GM18861 (cell line): Measurements from ENCODE around the gene CAND2.

ENCODE experiments used
- ATAC-seq: cut with Tn5 transposase; IDR thresholded peaks from one replicate; pipeline ENCODE4 v1.9.1; 2021; ENCODE audit not compliant: unreplicated experiment

CAND2 gene

DNA sequence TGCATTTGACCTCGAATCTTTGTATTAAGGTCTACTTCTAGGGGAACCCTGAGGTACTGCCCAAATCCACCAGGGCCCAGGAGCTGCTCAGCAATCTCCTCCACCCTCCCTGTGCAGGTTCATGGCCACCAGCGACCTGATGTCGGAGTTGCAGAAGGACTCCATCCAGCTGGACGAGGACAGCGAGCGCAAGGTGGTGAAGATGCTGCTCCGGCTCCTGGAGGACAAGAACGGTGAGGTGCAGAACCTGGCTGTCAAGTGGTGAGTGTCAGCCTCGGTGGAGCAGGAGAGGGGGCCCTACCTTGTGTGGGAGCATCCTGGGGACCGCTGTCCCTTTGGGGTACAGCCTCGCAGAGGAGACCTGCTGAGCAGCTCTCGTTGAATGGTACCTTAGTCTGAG lies 6.9 kb downstream of the CAND2 start:
- no peak for ATAC-seq

- no peak for ATAC-seq
These were observed 10.6 kb downstream of the CAND2 start for GRCh38 chr3:12807066-12807465.

- ATAC-seq = no peak
These were observed 11.3 kb downstream of the CAND2 start for GRCh38 chr3:12807601-12808359.

DNA sequence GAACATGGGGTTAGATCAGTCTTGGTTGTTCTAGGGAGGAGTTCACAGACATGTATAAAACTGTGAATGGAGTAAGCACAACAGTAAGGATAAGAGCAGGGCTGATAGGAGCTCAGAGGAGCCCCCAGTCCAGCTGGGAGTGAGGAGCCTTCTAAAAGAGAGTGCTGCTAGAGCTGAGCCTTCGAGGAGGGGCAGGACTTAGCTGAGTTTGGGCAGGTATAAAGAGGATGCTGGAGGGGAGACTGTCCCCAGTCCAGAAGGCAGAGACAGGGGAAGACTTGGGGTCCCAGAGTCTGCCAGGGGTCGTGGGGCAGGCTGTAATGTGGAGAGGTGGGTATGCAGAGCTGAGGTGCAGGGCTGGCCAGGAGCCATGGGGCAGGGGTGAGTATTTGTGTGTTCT lies 12.1 kb downstream of the CAND2 start:
- ATAC-seq = no peak

- no peak for ATAC-seq
These were observed 12.5 kb downstream of the CAND2 start for GRCh38 chr3:12809001-12809400.

- ATAC-seq = no peak
These were observed 13.0 kb downstream of the CAND2 start for GRCh38 chr3:12809435-12809834.

GRCh38 chr3:12810013-12810780 lies 13.7 kb downstream of the CAND2 start:
- ATAC-seq = peak; percentile 97

DNA sequence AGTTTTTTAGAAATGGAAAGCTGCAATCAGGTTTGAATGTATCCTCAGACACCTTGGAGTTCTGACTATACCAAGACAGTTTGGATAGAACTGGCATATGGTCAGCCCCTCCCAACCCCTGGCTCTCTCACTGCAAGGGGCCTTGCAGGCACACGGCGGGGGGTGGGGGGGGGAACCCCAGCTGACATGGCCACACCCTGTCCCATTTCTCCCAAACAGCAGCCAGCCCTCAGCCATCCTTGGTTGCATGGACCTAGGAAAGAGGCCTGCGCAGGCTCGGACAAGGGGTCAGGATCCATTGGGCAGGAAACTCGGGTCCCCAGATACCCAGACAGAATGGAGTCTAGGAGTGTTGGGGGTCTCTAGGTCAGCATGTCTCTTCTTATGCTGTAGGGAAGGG lies 14.5 kb downstream of the CAND2 start:
- no peak for ATAC-seq

DNA sequence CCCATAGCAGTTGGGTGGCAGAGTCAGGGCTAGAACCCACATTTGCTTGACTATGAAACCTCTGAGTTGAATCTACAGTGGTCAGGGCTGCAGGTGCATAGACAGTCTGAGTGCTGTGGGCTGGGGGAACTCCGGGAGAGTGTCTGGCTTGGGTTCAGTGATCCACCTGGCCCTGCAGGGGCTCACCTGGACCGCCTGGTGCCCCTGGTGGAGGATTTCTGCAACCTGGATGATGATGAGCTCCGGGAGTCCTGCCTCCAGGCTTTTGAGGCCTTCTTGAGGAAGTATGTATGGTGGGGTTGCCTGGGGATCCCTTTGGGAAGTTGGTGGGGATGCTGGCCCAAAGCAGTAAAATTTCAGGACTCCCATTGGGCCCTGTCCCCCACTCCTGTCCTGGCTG lies 16.3 kb downstream of the CAND2 start:
- ATAC-seq = no peak

- ATAC-seq = no peak
These were observed 17.5 kb downstream of the CAND2 start for GRCh38 chr3:12813967-12814366.

DNA sequence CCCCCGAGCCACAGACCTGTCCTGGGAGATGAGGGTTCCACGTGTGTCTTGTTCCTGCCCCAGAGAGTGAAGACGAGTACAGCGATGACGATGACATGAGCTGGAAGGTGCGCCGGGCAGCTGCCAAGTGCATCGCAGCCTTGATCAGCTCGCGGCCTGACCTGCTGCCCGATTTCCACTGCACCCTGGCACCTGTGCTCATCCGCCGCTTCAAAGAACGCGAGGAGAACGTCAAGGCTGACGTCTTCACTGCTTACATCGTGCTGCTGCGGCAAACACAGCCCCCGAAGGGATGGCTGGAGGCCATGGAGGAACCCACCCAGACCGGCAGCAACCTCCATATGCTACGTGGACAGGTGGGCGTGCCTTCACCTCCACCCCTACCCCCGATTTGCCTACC lies 18.6 kb downstream of the CAND2 start:
- no peak for ATAC-seq

DNA sequence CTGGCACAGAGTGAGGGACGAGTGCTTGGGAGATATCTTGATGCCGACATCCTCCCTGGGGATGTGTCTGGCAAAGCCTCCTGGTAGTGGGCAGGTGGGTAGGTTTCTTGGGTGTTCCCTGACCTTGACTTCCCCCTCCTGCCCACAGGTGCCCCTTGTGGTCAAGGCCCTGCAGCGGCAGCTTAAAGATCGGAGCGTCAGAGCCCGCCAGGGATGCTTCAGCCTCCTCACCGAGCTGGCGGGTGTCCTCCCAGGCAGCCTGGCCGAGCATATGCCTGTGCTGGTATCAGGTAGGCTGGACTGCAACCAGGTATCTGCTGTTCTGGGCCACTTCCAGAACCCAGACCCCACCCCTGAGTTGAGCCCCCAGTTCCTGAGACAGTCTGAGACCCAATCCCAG lies 19.2 kb downstream of the CAND2 start:
- ATAC-seq = no peak

GRCh38 chr3:12816521-12817342 lies 20.3 kb downstream of the CAND2 start:
- no peak for ATAC-seq

- ATAC-seq = no peak
These were observed 20.8 kb downstream of the CAND2 start for GRCh38 chr3:12817343-12817710.

DNA sequence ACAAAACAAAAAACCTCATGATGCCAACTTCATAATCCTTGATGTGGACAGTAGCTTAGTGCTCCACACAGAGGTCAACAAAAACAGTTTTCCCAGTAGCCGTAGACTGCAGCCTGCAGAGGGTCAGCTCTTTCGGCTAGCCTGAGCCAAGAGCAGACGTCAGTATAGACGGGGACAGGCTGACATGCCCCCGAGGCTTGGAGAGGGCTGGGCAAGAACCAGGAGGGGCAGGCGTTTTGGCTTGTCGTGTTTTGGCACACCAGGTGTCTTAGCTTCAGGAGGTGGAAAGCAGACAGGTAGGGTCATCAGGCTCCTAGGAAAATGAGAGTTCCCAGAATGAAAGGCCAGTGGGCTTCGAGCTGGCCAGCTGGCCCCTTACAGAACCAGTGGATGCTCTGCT lies 21.8 kb downstream of the CAND2 start:
- ATAC-seq = no peak

DNA sequence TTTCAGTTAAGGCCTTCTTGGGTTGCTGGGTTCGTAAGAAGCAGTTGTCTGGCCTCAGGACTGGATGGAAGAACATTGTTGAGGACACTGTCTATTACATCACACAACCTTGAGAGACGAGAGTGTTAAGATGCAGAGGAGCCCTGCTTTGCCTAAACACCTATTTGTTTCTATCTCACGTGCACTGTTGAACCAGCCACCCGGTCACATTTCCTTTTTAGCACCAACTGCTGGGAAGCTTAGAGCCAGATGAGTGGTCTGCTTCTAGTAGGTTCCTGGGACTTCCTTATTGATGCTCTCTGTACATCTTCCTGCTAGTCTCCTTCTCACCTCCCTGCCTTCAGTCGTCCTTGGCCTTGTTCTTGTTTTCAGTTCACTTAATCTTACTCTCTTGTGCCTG lies 22.3 kb downstream of the CAND2 start:
- no peak for ATAC-seq

DNA sequence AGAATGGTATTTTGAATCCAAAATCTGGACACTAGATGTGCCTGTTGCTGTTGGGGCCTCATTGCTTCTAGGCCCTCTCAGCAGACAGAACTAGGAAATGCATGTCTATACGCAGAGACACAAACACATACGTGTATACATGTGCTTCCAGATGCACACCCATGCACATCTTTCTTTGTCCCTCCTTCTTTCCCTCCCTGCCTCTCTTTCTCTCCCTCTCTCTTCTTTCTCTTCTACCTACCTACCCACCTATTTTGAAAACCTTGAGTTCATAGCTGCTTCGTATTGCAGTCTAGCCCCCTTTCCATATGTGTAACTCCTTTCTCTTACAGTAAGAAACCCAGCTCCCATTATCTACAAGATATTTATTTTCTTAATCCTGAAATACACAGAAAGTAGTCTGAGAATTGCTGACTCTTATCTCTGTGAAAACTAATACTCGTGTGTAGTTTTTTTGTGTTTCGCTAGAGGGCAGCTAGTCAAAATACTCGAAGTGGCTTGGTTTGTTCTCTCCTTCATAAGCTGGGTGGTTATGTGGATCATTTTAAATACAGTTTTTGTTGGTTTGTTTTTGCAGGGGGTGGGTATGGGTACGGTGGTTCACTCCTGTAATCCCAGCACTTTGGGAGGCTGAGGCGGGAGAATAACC lies 26.4 kb downstream of the CAND2 start:
- no peak for ATAC-seq

GRCh38 chr3:12824299-12824698 lies 27.8 kb downstream of the CAND2 start:
- no peak for ATAC-seq

GRCh38 chr3:12825156-12825555 lies 28.7 kb downstream of the CAND2 start:
- no peak for ATAC-seq

DNA sequence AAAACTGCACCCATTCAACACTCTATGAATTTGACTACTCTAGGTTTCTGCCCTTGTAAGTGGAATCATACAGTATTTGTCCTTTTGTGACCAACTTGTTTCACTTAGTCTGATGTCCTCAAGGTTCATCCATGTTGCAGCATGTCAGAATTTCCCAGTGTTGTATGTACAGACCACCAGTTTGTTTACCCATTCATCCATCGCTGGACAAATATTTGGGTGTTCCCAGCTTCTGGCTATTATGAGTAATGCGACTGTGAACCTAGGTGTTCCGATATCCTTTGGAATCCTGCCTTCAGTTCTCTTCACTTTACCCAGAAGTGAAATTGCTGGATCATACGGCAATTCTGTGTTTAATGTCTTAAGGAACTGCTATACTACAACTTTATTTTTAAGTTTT lies 32.3 kb downstream of the CAND2 start:
- no peak for ATAC-seq

GRCh38 chr3:12829404-12829803 lies 32.9 kb downstream of the CAND2 start:
- ATAC-seq = no peak
